ENCODE data around the gene BTC.
"Not testable (repeated sequence)": the region's sequence is repeated elsewhere in the genome, so short reads cannot be mapped to it uniquely, and the experiment has no call there.

Gene BTC

GRCh38 chr4:74757136-74757535 lies 37.2 kb downstream of the BTC start:
- DNase-seq = no peak

GRCh38 chr4:74755486-74755885 lies 38.8 kb downstream of the BTC start:
- no peak for DNase-seq

- no peak for DNase-seq
These were observed 40.1 kb downstream of the BTC start for GRCh38 chr4:74754218-74754617.

GRCh38 chr4:74752798-74753197 lies 41.5 kb downstream of the BTC start:
- DNase-seq = no peak

- DNase-seq = no peak
These were observed 42.5 kb downstream of the BTC start for GRCh38 chr4:74751856-74752255.

- DNase-seq = no peak
These were observed 43.1 kb downstream of the BTC start for GRCh38 chr4:74751247-74751646.

GRCh38 chr4:74742185-74742584 lies 52.1 kb downstream of the BTC start:
- DNase-seq = no peak

GRCh38 chr4:74738464-74739143 lies 55.7 kb downstream of the BTC start:
- DNase-seq = no peak

GRCh38 chr4:74734995-74735394 lies 59.3 kb downstream of the BTC start:
- no peak for DNase-seq

GRCh38 chr4:74733756-74734155 lies 60.6 kb downstream of the BTC start:
- no peak for DNase-seq

- no peak for DNase-seq
These were observed 69.3 kb downstream of the BTC start for GRCh38 chr4:74724979-74725378.

- no peak for DNase-seq
These were observed 77.9 kb downstream of the BTC start for GRCh38 chr4:74716436-74716765.

- no peak for DNase-seq
These were observed 78.5 kb downstream of the BTC start for GRCh38 chr4:74715706-74716435.

- DNase-seq = no peak
These were observed 79.7 kb downstream of the BTC start for GRCh38 chr4:74714611-74715130.

GRCh38 chr4:74708135-74708534 lies 86.2 kb downstream of the BTC start:
- not testable (repeated sequence) for DNase-seq

Data from activated effector memory CD4-positive, alpha-beta T cell treated with anti-CD3 and anti-CD28 coated beads, Interleukin-2, amount 50 U/mL, for 16 hours (primary cell).